22Rv1 (cell line): ENCODE data around the gene FOXO6.

ENCODE experiments used
- CTCF ChIP-seq: fragments of 450-650 bp; IDR thresholded peaks from 2 replicates; pipeline ENCODE4 v1.5.1; 2017; ENCODE audit warnings: mild to moderate bottlenecking
- ZFX ChIP-seq: fragments of 450-650 bp; IDR thresholded peaks from 2 replicates; pipeline ENCODE4 v1.6.1; 2017; ENCODE audit warnings: antibody characterized with exemption, borderline replicate concordance

- no peak for TF ChIP-seq CTCF
- TF ChIP-seq ZFX, result no peak
Observed at GRCh38 chr1:41338820-41339219, 22.4 kb upstream of the FOXO6 start.
